Measurements from ENCODE around the gene ABHD1. TPM values are rescaled to one million over a fixed set of nuclear protein-coding genes. Genes with fewer than 3 reads are reported as not detected.

The ABHD1 gene
- total RNA-seq, 1 donor from 2014 or later = not detected

DNA sequence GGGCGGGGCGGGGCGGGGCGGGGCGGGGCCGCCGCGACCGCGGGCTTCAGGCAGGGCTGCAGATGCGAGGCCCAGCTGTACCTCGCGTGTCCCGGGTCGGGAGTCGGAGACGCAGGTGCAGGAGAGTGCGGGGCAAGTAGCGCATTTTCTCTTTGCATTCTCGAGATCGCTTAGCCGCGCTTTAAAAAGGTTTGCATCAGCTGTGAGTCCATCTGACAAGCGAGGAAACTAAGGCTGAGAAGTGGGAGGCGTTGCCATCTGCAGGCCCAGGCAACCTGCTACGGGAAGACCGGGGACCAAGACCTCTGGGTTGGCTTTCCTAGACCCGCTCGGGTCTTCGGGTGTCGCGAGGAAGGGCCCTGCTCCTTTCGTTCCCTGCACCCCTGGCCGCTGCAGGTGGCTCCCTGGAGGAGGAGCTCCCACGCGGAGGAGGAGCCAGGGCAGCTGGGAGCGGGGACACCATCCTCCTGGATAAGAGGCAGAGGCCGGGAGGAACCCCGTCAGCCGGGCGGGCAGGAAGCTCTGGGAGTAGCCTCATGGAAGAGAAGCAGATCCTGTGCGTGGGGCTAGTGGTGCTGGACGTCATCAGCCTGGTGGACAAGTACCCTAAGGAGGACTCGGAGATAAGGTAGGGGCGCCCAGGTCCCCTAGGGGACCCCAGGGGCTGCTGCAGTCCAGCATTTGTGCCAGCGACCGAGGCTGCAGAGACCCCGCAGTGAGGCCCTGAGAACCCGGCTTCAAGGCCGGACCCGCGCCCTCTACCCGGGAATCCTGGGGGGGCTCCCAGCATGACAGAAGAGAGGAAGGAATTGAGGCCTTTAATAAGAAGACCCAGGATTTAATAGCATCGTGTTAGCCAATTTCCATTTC is 36.7 kb upstream of the ABHD1 start, which contains the start of gene KHK:
TSS of gene KHK (plus strand) at position 49 of the 870 bp plus-strand sequence. CDS start at position 537, 488 bp downstream.
- peak; percentile 16 for ATAC-seq

- ATAC-seq = no peak
Measured at GRCh38 chr2:27087823-27088410, 35.7 kb upstream of the ABHD1 start.

- no peak for ATAC-seq
Measured at GRCh38 chr2:27088634-27089033, 35.0 kb upstream of the ABHD1 start.

DNA sequence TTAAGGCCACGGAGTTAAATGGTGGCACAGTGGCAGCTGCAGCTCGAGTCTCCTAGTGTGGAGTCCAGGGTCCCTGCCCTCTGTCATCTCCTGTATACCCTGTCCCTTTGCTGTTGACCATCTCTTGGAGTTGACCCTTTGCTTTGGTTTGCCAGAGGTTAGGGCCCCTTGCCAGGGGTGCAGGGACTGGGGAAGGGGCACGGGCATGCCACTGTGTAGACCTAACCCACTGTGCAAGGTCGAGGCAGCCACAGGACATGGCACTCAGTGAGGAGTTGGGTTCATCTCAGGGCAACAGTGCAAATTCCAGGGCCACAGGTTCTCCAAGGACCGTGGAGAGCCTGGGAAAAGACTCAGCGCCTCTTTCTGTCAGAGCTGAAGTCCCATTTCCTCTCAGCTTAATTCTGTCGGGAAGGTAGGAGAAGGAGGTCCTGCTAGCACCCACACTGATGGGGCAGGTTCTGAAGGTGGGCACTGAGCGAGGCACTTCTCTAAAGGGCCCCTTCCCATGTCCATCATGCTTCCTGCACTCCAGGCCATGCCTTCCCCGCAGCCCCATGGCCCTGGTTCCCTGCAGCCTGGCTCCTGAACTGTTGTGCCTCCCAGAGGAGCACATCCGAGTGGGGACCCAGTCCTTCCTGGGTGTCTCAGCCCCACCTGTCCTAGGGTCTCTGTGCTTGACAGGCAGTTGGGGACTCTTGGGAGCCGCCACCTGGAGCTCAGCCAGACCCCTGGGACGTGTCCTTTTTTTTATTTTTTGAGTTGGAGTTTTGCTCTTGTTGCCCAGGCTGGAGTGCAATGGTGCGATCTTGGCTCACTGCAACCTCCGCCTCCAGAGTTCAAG is 34.3 kb upstream of the ABHD1 start:
- no peak for ATAC-seq

DNA sequence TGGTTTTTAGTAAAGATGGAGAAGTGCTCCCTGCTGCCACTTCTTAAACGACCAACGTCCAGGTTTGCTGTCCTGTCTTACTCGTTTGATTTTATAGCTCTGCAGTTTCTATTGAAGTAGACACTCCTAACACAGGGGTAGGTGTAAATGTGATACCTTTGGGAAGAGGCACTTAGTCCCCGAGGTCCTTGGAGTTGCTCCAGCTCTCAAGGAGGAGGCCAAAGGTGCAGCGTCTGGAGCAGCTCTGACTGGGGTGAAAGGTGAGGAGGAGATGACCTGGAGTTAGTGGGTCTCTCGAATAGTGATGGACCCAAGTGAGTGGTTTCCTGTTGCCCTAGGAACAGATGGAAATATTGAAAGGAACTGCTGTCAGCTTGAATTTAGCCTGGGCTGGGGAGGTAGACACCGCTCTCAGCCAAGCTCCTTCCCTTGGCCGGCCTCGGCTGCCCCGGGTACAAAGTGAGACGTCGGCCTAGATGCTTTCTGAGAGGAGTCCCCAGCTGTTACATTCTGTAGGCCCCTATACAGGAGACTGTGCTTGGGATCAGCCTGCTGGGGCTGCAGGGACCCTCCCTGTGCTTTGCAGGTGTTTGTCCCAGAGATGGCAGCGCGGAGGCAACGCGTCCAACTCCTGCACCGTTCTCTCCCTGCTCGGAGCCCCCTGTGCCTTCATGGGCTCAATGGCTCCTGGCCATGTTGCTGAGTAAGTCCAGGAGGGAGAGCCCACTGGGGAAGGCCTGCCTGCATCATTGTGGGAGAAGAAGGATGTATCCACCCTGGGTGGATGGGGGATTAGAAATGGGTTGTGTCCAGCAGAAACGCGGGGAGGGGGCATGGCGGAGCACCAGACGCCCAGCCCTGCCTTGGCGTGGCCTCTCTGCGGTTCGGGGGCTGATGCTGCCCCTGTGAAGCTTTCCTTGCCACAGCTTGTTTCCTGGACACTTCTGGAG is 31.6 kb upstream of the ABHD1 start:
- ATAC-seq = no peak

DNA sequence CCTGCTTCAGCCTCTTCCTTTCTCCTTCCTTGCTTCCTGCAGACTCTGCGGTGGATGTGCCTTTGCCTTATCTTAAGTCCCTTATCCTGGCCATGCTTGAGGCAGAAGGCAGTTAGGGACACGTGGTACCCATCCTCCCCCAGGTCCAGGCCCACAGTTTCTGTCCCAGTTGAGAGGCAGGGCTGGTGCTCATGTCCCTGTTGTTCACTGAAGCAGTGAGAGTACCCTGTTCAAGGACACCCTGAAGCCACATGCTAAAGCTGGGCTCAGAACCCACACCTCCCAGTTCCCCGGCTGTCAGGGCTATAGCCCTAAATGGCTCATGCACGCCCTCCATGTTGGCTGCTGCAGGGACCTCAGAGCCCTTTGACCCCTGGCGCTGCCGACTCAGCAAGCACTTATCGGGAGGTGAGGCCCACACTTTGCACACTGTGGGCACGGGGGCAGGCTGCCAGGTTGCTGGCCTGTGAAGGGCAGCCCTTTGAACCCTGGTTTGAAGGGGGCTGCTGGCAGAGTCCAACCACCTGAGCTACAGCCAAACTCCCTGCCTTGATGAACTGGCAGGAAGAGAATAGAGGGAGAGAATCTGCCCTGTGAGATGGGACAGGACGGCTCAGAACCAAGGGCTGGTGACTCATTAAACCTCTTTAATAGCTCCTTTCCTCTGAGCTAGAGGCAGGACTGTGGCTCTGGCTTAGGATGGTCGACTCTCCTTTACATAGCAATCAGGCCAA is 30.8 kb upstream of the ABHD1 start:
- no peak for ATAC-seq

DNA sequence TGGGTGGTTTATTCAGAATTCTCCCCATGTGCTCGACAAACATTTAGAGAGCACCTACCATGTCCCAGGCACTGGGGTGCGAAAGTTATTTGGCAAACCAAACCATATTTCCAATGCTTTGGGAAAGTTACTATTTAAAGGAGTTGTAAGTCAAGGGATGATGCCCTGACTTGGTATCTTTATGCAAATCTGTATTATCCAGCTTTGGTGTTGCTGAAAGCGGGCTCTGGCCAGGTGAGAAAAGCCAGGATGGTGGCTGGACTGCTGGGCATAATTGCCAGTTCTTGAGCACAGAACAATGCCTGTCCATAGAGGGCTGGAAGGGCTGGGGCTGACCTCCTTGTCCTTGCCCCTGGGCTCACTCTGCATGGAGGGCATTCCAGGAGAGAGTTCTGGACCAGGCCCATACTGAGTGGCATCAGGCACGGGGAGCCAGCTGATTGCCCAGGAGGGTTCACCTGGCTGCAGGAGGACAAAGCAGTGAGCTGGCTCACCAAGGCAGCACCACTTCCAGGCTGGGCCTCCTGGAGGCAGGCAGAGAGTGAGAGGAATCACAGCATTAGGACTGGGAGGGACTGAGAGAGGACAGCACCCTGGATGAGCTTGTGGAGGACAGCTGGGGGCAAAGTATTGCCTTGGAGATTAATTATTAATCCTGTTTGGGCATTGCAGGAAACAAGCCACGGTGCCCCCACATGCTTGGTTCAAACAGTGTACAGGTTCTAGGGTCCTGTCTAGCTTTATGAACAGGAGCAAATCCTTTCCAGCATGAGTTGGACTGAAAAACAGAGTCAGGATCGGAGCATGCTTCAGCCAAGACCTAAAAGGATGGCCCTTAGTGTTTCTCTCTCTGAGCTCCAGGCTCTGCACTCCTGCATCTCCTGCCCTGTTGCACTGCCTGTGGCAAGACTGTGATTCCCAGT is 29.9 kb upstream of the ABHD1 start:
- ATAC-seq = no peak

GRCh38 chr2:27094353-27094984 is 29.1 kb upstream of the ABHD1 start:
- no peak for ATAC-seq

- peak; percentile 5 for ATAC-seq
Measured at GRCh38 chr2:27095427-27095744, 28.2 kb upstream of the ABHD1 start.

- peak; percentile 54 for ATAC-seq
Measured at GRCh38 chr2:27095745-27096651, 27.6 kb upstream of the ABHD1 start.

GRCh38 chr2:27096748-27097297 is 26.8 kb upstream of the ABHD1 start:
- ATAC-seq = no peak

GRCh38 chr2:27097341-27097740 is 26.3 kb upstream of the ABHD1 start:
- no peak for ATAC-seq

DNA sequence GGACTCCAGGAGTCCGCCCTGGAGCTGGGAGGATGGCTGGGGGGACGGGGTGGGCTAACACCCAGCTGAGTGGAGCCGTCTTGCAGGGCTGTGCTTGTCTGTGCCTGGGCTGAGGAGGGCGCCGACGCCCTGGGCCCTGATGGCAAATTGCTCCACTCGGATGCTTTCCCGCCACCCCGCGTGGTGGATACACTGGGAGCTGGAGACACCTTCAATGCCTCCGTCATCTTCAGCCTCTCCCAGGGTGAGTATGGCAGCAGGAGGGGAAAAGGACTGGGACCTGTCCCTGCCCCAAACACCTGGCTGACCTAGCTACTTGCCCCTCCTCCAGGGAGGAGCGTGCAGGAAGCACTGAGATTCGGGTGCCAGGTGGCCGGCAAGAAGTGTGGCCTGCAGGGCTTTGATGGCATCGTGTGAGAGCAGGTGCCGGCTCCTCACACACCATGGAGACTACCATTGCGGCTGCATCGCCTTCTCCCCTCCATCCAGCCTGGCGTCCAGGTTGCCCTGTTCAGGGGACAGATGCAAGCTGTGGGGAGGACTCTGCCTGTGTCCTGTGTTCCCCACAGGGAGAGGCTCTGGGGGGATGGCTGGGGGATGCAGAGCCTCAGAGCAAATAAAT is 24.2 kb upstream of the ABHD1 start:
- no peak for ATAC-seq

GRCh38 chr2:27100036-27100435 is 23.6 kb upstream of the ABHD1 start:
- no peak for ATAC-seq

DNA sequence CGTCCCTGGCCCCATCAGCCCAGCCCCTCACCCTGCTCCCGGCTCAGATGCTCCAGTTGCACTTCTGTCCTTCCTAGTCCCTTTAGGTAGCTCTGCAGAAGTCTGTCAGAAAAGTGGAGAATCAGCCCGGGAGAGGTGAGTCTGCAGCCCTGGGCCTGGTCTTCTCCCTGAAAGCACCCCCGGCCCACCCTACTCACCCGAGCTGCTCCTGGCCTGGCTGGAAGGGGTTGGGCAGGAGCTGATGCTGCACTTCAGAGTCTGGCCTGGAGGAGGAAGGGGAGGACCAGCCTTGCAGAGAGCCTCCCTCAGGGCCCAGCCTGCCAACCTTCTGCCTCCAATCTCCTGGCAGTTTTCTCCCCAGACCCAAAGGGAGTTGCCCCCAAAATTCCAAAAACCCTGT is 21.3 kb upstream of the ABHD1 start:
- no peak for ATAC-seq

DNA sequence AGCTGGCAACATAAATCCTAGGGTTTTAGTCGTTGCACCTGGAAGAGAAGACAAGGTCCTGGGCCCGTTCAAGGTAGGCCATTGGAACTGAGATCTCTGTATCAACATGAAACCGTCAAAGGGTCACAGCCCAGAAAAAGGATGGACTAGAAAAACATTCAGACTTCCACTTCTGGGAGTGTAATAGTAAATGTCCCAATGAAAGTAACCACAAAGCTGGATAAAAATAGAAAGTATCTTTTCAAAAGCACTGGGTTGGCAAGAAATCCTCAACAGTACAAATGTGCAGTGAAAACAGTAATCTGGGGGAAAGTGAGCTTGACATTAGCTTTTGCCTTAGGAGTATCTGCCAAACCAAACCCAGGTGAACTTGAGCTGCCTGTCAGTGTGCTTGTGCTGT is 17.6 kb upstream of the ABHD1 start:
- ATAC-seq = no peak

DNA sequence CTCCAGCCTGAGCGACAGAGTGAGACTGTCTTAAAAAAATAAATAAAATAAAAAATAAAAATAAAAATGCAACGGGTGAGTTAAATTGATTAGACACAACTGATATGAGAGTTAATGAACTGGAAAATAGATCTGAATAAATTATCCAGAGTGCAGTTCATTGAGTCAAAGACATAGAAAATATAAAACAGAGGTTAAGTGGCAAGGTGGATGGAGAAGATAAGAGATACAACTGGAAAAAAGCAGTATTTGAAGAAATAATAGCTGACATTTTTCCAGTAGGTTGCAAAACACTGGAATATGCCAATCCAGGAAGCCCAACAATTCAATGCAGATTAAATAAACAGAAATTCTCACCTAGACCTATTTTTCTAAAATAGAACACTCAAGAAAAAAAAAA is 15.4 kb upstream of the ABHD1 start:
- no peak for ATAC-seq

- ATAC-seq = no peak
Measured at GRCh38 chr2:27109083-27109482, 14.5 kb upstream of the ABHD1 start.
